Peyer's patch (tissue), 4 donors: ENCODE measurements around the gene TPD52L2. TPM values are rescaled to one million over a fixed set of nuclear protein-coding genes. Genes with fewer than 3 reads are reported as not detected.

Experiments used
- DNase-seq, 3 donors: peaks; one replicate each; pipeline ENCODE4 v3.0.0-alpha.2; 2017 to 2019
- H3K27ac ChIP-seq, 4 donors: fragments of 200-600 bp; sonication (generic); one replicate each; pipeline ENCODE4 v1.5.1; 2016 to 2019
- H3K27me3 ChIP-seq, 2 donors: fragments of 200-600 bp; sonication (generic); one replicate each; pipeline ENCODE4 v1.5.1; 2019
- H3K36me3 ChIP-seq, 3 donors: fragments of 200-600 bp; sonication (generic); one replicate each; pipeline ENCODE4 v1.5.1; 2016 to 2019
- H3K4me1 ChIP-seq, 4 donors: fragments of 200-600 bp; sonication (generic); one replicate each; pipeline ENCODE4 v1.5.1; 2016 to 2019
- H3K4me3 ChIP-seq, 4 donors: fragments of 200-600 bp; sonication (generic); 1 replicate in 3 of 4; 2 replicates in 1 of 4; pipeline ENCODE4 v1.5.1; 2016 to 2019; ENCODE audit warnings: mild to moderate bottlenecking in 1 of 4
- H3K9me3 ChIP-seq, 4 donors: fragments of 200-600 bp; sonication (generic); one replicate each; pipeline ENCODE4 v1.5.1; 2016 to 2019; ENCODE audit warnings: mild to moderate bottlenecking in 1 of 4
- POLR2A ChIP-seq, 2 donors: fragments of 450-650 bp; IDR thresholded peaks; one replicate each; pipeline ENCODE4 v1.5.1; 2017; ENCODE audit warnings: antibody characterized with exemption in 2 of 2, mild to moderate bottlenecking in 2 of 2, moderate library complexity in 2 of 2
- small RNA-seq, 2 donors: library from RNA; depleted of rRNA; stranded (forward); fragments of <200 nt; gene quantifications; one replicate each; pipeline ENCODE3, GENCODE V24; 2016
- total RNA-seq, 4 donors: library from RNA; depleted of rRNA; stranded (reverse); fragments of >200 nt; gene quantifications; one replicate each; pipeline ENCODE4 v1.1.0, GENCODE V29; 2016
- TF ChIP-seq, protein P1 (sequence below), 6 experiments: fragments of 450-650 bp in 4 of 6; fragments of 200-600 bp in 2 of 6; sonication (generic) in 1 of 6; IDR thresholded peaks; one replicate each; pipeline ENCODE4 v1.5.1; 2017 to 2019; ENCODE audit warnings: antibody characterized with exemption in 6 of 6, mild to moderate bottlenecking in 3 of 6, moderate library complexity in 1 of 6

The TPD52L2 gene
- total RNA-seq, 4 donors from 2014 or later = 59.4 to 78.7 (median 65.1) TPM

GRCh38 chr20:63939061-63939935 lies 74.2 kb downstream of the TPD52L2 start:
- Histone ChIP-seq H3K36me3 (peaks cover 0 to 82% (median 0%) of the 10 kb centered on the region in 3 donors), H3K27me3 (no peaks in the 10 kb centered on the region), H3K27ac (no peak overlapping the region), H3K4me3 (no peak overlapping the region), H3K4me1 (peaks cover 0 to 4% (median 0%) of the 10 kb centered on the region in 4 donors), H3K9me3 (no peaks in the 10 kb centered on the region)
- peak in 1 of 3 donors; percentile 33 for DNase-seq
- TF ChIP-seq POLR2A (IDR thresholded peaks at IDR 0.05) = no peak
- TF ChIP-seq, protein P1, sequence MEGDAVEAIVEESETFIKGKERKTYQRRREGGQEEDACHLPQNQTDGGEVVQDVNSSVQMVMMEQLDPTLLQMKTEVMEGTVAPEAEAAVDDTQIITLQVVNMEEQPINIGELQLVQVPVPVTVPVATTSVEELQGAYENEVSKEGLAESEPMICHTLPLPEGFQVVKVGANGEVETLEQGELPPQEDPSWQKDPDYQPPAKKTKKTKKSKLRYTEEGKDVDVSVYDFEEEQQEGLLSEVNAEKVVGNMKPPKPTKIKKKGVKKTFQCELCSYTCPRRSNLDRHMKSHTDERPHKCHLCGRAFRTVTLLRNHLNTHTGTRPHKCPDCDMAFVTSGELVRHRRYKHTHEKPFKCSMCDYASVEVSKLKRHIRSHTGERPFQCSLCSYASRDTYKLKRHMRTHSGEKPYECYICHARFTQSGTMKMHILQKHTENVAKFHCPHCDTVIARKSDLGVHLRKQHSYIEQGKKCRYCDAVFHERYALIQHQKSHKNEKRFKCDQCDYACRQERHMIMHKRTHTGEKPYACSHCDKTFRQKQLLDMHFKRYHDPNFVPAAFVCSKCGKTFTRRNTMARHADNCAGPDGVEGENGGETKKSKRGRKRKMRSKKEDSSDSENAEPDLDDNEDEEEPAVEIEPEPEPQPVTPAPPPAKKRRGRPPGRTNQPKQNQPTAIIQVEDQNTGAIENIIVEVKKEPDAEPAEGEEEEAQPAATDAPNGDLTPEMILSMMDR (IDR thresholded peaks at IDR 0.05) = no peak

DNA sequence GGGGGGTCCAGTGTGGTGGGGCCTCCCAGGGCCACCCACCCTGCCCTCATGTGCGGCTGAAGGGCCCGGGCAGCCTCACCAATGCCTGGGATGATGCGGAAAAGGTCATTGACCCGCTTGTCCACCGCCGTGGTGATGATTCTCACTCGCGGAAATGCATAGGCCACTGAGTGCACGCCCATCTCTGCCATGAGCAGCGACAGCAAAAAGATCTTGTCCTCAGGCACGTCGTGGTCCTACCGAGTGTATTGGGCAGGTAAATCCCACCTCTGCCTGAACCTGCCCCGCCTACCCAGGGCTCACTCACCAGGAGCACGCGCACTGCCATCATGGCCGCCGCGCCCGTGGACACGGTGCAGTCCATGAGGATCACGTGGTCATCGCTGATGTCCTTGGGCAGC lies 75.0 kb downstream of the TPD52L2 start:
- Histone ChIP-seq H3K9me3 (no peaks in the 10 kb centered on the region), H3K36me3 (peaks cover 0 to 82% (median 0%) of the 10 kb centered on the region in 3 donors), H3K4me1 (peaks cover 0 to 4% (median 0%) of the 10 kb centered on the region in 4 donors), H3K4me3 (no peak overlapping the region), H3K27ac (no peak overlapping the region), H3K27me3 (no peaks in the 10 kb centered on the region)
- TF ChIP-seq, protein P1 (IDR thresholded peaks at IDR 0.05) = no peak
- no peak for TF ChIP-seq POLR2A (IDR thresholded peaks at IDR 0.05)
- DNase-seq = peak in 1 of 3 donors; percentile 50

GRCh38 chr20:63940472-63941266 lies 75.6 kb downstream of the TPD52L2 start:
- H3K27ac ChIP-seq = peak overlapping the region in 3 of 4 donors; percentile 32 to 82 (median 43)
- no peaks in the 10 kb centered on the region for H3K9me3 ChIP-seq
- peak in 1 of 3 donors; percentile 47 for DNase-seq
- H3K36me3 ChIP-seq = peaks cover 0 to 82% (median 0%) of the 10 kb centered on the region in 3 donors
- H3K4me3 ChIP-seq = no peak overlapping the region
- H3K4me1 ChIP-seq = peaks cover 0 to 4% (median 0%) of the 10 kb centered on the region in 4 donors
- no peaks in the 10 kb centered on the region for H3K27me3 ChIP-seq
- TF ChIP-seq, protein P1 (IDR thresholded peaks at IDR 0.05) = no peak
- TF ChIP-seq POLR2A (IDR thresholded peaks at IDR 0.05) = no peak

Small RNA genes lying within 50 kb of the gene (small RNA-seq; reads per million reads assigned to genes)
- gene MIR941-2 (0 reads per million in 2 donors), gene MIR941-4 (0 reads per million in 2 donors), gene MIR941-5 (0 to 0.13 reads per million in 2 donors), gene RNU1-134P (0 reads per million in 2 donors)

Other genes starting within 250 kb of the TPD52L2 start
- 10 to 100 TPM; 13.8 to 24.5 (median 17.1) TPM for gene GMEB2, start 238.2 kb upstream of the TPD52L2 start, total RNA-seq
- 10 to 100 TPM in 1 of 4 donors, 1 to 10 TPM in 3; 3.4 to 23.1 (median 5.6) TPM for gene STMN3, start 211.8 kb upstream of the TPD52L2 start, total RNA-seq
- 10 to 100 TPM; 25.6 to 61.1 (median 30.2) TPM for gene RTEL1, start 207.0 kb upstream of the TPD52L2 start, total RNA-seq
- gene TNFRSF6B, start 168.6 kb upstream of the TPD52L2 start, total RNA-seq = 1 to 10 TPM in 3 of 4 donors, not detected in 1; 2.1 to 4.2 (median 2.7) TPM
- gene ARFRP1, start 157.3 kb upstream of the TPD52L2 start, total RNA-seq = 10 to 100 TPM; 39.1 to 67.6 (median 46.3) TPM
- gene ZGPAT, start 157.2 kb upstream of the TPD52L2 start, total RNA-seq = 10 to 100 TPM; 48.9 to 67.7 (median 54.7) TPM
- 10 to 100 TPM; 32.6 to 55.3 (median 41.0) TPM for gene LIME1, start 128.6 kb upstream of the TPD52L2 start, total RNA-seq
- 10 to 100 TPM; 34.2 to 54.5 (median 40.4) TPM for gene SLC2A4RG, start 125.5 kb upstream of the TPD52L2 start, total RNA-seq
- gene ZBTB46, start 34.0 kb upstream of the TPD52L2 start, total RNA-seq = 10 to 100 TPM in 1 of 4 donors, 1 to 10 TPM in 3; 1.9 to 33.0 (median 4.4) TPM
- gene ABHD16B, start 3.8 kb upstream of the TPD52L2 start, total RNA-seq = not detected
- gene DNAJC5, start 29.9 kb downstream of the TPD52L2 start, total RNA-seq = 100 to 1,000 TPM in 3 of 4 donors, 10 to 100 TPM in 1; 41.3 to 137 (median 113) TPM
- 100 to 1,000 TPM in 3 of 4 donors, 10 to 100 TPM in 1; 70.4 to 189 (median 136) TPM for gene UCKL1, start 91.1 kb downstream of the TPD52L2 start, total RNA-seq
- 1 to 10 TPM; 5.8 to 7.4 (median 6.4) TPM for gene ZNF512B, start 104.7 kb downstream of the TPD52L2 start, total RNA-seq
- 10 to 100 TPM in 3 of 4 donors, 1 to 10 TPM in 1; 1.7 to 14.3 (median 11.1) TPM for gene SAMD10, start 114.4 kb downstream of the TPD52L2 start, total RNA-seq
- 10 to 100 TPM; 49.6 to 95.7 (median 64.2) TPM for gene PRPF6, start 115.9 kb downstream of the TPD52L2 start, total RNA-seq
- 1 to 10 TPM in 2 of 4 donors, under 1 TPM in 2; 0.18 to 2.1 (median 1.1) TPM for gene C20orf204, start 170.9 kb downstream of the TPD52L2 start, total RNA-seq
- 1 to 10 TPM in 3 of 4 donors, not detected in 1; 2.8 to 6.6 (median 3.4) TPM for gene SOX18, start 184.4 kb downstream of the TPD52L2 start, total RNA-seq
- gene TCEA2, start 197.9 kb downstream of the TPD52L2 start, total RNA-seq = 10 to 100 TPM in 2 of 4 donors, 1 to 10 TPM in 2; 4.7 to 19.8 (median 8.3) TPM
- gene RGS19, start 214.2 kb downstream of the TPD52L2 start, total RNA-seq = 10 to 100 TPM in 1 of 4 donors, 1 to 10 TPM in 3; 3.3 to 39.6 (median 6.8) TPM
- under 1 TPM in 1 of 4 donors, not detected in 3; 0.27 TPM for gene OPRL1, start 214.8 kb downstream of the TPD52L2 start, total RNA-seq
- not detected for gene LKAAEAR1, start 219.1 kb downstream of the TPD52L2 start, total RNA-seq
- not detected for gene NPBWR2, start 242.3 kb downstream of the TPD52L2 start, total RNA-seq